NCI-H1048 (cell line): ENCODE measurements around the gene CDK7.
"Not testable (repeated sequence)": the region's sequence is repeated elsewhere in the genome, so short reads cannot be mapped to it uniquely, and the experiment has no call there.

ENCODE experiments used
- DNase-seq: peaks from one replicate; lab custom pipeline; 2025; lab: John Stamatoyannopoulos, UW

CDK7 gene

GRCh38 chr5:69237877-69238276 lies 3.2 kb downstream of the CDK7 start:
- no peak for DNase-seq

GRCh38 chr5:69238760-69239251 lies 4.1 kb downstream of the CDK7 start:
- no peak for DNase-seq

- DNase-seq, result no peak
These were observed 7.7 kb downstream of the CDK7 start for GRCh38 chr5:69242215-69242927.

- DNase-seq, result no peak
These were observed 10.3 kb downstream of the CDK7 start for GRCh38 chr5:69245031-69245430.

- DNase-seq, result no peak
These were observed 13.3 kb downstream of the CDK7 start for GRCh38 chr5:69248019-69248418.

GRCh38 chr5:69250593-69250992 lies 15.9 kb downstream of the CDK7 start:
- DNase-seq, result no peak

- no peak for DNase-seq
These were observed 17.8 kb downstream of the CDK7 start for GRCh38 chr5:69252437-69252836.

GRCh38 chr5:69255940-69256339 lies 21.3 kb downstream of the CDK7 start:
- DNase-seq, result not testable (repeated sequence)

- DNase-seq, result no peak
These were observed 22.9 kb downstream of the CDK7 start for GRCh38 chr5:69257577-69257976.

GRCh38 chr5:69261034-69261433 lies 26.3 kb downstream of the CDK7 start:
- DNase-seq, result no peak

- DNase-seq, result no peak
These were observed 31.2 kb downstream of the CDK7 start for GRCh38 chr5:69265931-69266330.

GRCh38 chr5:69268899-69269298 lies 34.2 kb downstream of the CDK7 start:
- DNase-seq, result no peak

- no peak for DNase-seq
These were observed 36.2 kb downstream of the CDK7 start for GRCh38 chr5:69270840-69271239.

GRCh38 chr5:69271376-69271775 lies 36.7 kb downstream of the CDK7 start:
- no peak for DNase-seq

GRCh38 chr5:69275563-69275962 lies 40.9 kb downstream of the CDK7 start:
- DNase-seq, result no peak

- DNase-seq, result no peak
These were observed 41.9 kb downstream of the CDK7 start for GRCh38 chr5:69276422-69277174.

GRCh38 chr5:69279517-69279916 lies 44.8 kb downstream of the CDK7 start:
- DNase-seq, result no peak

GRCh38 chr5:69281114-69281513 lies 46.4 kb downstream of the CDK7 start:
- DNase-seq, result no peak

- no peak for DNase-seq
These were observed 49.5 kb downstream of the CDK7 start for GRCh38 chr5:69284203-69284602.

GRCh38 chr5:69285448-69286116 lies 50.9 kb downstream of the CDK7 start:
- DNase-seq, result no peak

GRCh38 chr5:69288069-69288468 lies 53.4 kb downstream of the CDK7 start:
- no peak for DNase-seq

- no peak for DNase-seq
These were observed 54.0 kb downstream of the CDK7 start for GRCh38 chr5:69288688-69289087.

- DNase-seq, result no peak
These were observed 57.6 kb downstream of the CDK7 start for GRCh38 chr5:69292306-69292705.
